Measurements from ENCODE around the gene STXBP1. TPM values are rescaled to one million over a fixed set of nuclear protein-coding genes. Genes with fewer than 3 reads are reported as not detected.

The STXBP1 gene
- total and polyA plus RNA-seq, 2 donors (not counting 1 experiment from before 2014, with no cell fraction given): 25.6 to 36.0 TPM

DNA sequence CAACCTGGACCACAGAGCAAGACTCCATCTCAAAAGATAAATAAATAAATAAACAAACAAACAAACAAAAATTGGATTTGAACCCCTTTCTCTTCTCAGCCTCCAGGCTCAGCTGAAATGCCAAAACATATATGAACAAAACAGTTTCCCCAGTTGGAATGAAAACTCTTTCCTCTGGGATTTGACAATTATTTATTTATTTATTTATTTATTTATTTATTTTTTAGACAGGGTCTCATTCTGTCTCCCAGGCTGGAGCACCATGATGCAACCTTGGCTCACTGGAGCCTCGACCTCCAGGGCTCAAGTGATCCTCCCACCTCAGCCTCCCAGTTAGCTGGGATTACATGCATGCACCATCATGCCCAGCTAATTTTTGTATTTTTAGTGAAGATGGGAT, 6.0 kb upstream of the STXBP1 start:
- no peak overlapping the region for H3K9ac ChIP-seq (ENCODE audit: insufficient read depth, low read length)
- no peak for TF ChIP-seq EZH2 (IDR thresholded peaks at IDR 0.05; ENCODE audit: low read length, missing control alignments)
- TF ChIP-seq, protein P1, sequence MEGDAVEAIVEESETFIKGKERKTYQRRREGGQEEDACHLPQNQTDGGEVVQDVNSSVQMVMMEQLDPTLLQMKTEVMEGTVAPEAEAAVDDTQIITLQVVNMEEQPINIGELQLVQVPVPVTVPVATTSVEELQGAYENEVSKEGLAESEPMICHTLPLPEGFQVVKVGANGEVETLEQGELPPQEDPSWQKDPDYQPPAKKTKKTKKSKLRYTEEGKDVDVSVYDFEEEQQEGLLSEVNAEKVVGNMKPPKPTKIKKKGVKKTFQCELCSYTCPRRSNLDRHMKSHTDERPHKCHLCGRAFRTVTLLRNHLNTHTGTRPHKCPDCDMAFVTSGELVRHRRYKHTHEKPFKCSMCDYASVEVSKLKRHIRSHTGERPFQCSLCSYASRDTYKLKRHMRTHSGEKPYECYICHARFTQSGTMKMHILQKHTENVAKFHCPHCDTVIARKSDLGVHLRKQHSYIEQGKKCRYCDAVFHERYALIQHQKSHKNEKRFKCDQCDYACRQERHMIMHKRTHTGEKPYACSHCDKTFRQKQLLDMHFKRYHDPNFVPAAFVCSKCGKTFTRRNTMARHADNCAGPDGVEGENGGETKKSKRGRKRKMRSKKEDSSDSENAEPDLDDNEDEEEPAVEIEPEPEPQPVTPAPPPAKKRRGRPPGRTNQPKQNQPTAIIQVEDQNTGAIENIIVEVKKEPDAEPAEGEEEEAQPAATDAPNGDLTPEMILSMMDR (conservative IDR thresholded peaks at IDR 0.05 in 1 of 2, IDR thresholded peaks at IDR 0.05 in 1 of 2; ENCODE audit: low read depth in 1 of 2, low read length in 2 of 2): no peak
- DNase-seq (ENCODE audit: low read depth in 2 of 2): no peak
- H3K27ac ChIP-seq (ENCODE audit: insufficient read depth, low read length): no peak overlapping the region
- H3K79me2 ChIP-seq (ENCODE audit: control insufficient read depth, insufficient read depth, low read length): no peaks in the 10 kb centered on the region
- H3K36me3 ChIP-seq (ENCODE audit: control insufficient read depth, insufficient read depth, low read length): no peaks in the 10 kb centered on the region
- H3K9me3 ChIP-seq (ENCODE audit: control insufficient read depth, insufficient read depth, low read depth, low read length): no peaks in the 10 kb centered on the region
- no peaks in the 10 kb centered on the region for H3K27me3 ChIP-seq (ENCODE audit: control insufficient read depth, insufficient read depth, low read length)
- H3K4me2 ChIP-seq (ENCODE audit: extremely low read depth, insufficient read depth, low read length): no peak overlapping the region
- H2AFZ ChIP-seq (ENCODE audit: low read length): no peak overlapping the region
- no peaks in the 10 kb centered on the region for H4K20me1 ChIP-seq (ENCODE audit: control insufficient read depth, extremely low read depth, insufficient read depth, low read length)
- no peak overlapping the region for H3K4me3 ChIP-seq (replicated peaks in 1 of 4; ENCODE audit: control extremely low read depth in 1 of 4, insufficient read depth in 1 of 4, low read depth in 3 of 4, low read length in 4 of 4)
- peaks cover 7% of the 10 kb centered on the region for H3K4me1 ChIP-seq (ENCODE audit: control insufficient read depth, extremely low read depth, insufficient read depth, low read length)

DNA sequence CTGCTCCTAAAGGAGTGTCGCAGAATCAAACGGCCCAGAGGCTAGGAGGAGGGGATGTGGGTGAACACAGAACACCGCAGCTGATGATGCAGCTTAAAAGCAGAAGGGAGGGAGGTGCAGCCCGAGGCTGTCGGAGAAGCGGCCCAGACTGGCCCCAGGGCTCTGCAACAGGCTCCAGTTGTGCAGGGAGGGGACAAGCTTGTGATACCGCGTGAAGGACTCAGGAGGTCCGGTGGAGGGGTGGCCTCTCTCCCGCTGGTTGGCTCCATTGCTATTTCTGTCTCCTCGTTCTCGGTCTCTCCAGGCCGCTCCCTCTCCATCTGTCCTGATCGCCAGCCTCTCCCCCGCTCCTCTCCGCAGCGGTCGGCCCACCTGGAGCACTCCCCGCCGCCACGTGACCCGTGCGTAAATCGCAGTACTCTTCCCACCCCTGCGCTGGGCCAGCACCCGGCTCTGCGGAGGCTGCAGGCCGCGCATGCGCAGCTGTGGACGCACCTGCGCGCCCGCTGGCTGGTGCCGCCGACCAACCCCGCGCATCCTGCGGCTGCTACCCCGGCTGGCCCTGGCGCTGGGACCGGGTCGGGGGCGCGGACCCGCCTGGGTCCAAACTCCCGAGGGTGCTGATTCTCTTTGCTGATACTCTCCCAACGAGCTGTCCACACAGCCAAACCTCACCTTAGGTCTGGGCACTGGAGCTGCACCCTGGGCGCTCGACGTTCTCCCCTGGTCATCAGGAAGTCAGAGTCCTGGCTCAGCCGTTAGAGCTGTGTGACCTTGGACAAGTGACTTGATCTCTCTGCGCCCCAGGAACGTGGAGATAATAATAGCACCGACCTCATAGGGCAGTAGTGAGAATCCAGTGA, 3.7 kb upstream of the STXBP1 start:
- Histone ChIP-seq H3K36me3 (ENCODE audit: control insufficient read depth, insufficient read depth, low read length) (no peaks in the 10 kb centered on the region), H3K27me3 (ENCODE audit: control insufficient read depth, insufficient read depth, low read length) (no peaks in the 10 kb centered on the region), H4K20me1 (ENCODE audit: control insufficient read depth, extremely low read depth, insufficient read depth, low read length) (no peaks in the 10 kb centered on the region), H3K79me2 (ENCODE audit: control insufficient read depth, insufficient read depth, low read length) (peaks cover 2% of the 10 kb centered on the region), H3K9ac (ENCODE audit: insufficient read depth, low read length) (no peak overlapping the region), H3K4me1 (ENCODE audit: control insufficient read depth, extremely low read depth, insufficient read depth, low read length) (peaks cover 9% of the 10 kb centered on the region), H3K9me3 (ENCODE audit: control insufficient read depth, insufficient read depth, low read depth, low read length) (no peaks in the 10 kb centered on the region), H3K4me2 (ENCODE audit: extremely low read depth, insufficient read depth, low read length) (peak overlapping the region; percentile 30), H3K4me3 (replicated peaks in 1 of 4; ENCODE audit: control extremely low read depth in 1 of 4, insufficient read depth in 1 of 4, low read depth in 3 of 4, low read length in 4 of 4) (peak overlapping the region in 2 of 4 experiments; percentile 27 to 47), H2AFZ (ENCODE audit: low read length) (no peak overlapping the region), H3K27ac (ENCODE audit: insufficient read depth, low read length) (no peak overlapping the region)
- DNase-seq (ENCODE audit: low read depth in 2 of 2): peak; percentile 33 to 48
- TF ChIP-seq EZH2 (IDR thresholded peaks at IDR 0.05; ENCODE audit: low read length, missing control alignments): no peak
- TF ChIP-seq, protein P1 (conservative IDR thresholded peaks at IDR 0.05 in 1 of 2, IDR thresholded peaks at IDR 0.05 in 1 of 2; ENCODE audit: low read depth in 1 of 2, low read length in 2 of 2): no peak

DNA sequence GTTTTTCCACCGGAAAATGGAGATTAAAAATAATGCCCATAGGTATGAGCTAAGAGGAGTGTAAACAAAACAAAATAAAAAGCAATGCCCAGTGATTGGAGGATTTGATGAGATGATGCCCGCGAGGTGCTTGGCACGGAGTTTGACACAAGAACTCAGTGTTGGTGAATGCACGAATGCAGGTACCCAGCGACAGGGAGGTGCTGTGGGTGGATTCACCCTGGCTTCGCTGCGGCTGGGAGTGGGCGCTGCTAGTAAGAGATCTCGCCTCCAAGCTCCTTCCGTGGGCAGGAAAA, 526 bp upstream of the STXBP1 start:
- Histone ChIP-seq H3K36me3 (ENCODE audit: control insufficient read depth, insufficient read depth, low read length) (no peaks in the 10 kb centered on the region), H3K9me3 (ENCODE audit: control insufficient read depth, insufficient read depth, low read depth, low read length) (no peaks in the 10 kb centered on the region), H3K27me3 (ENCODE audit: control insufficient read depth, insufficient read depth, low read length) (no peaks in the 10 kb centered on the region), H3K4me3 (replicated peaks in 1 of 4; ENCODE audit: control extremely low read depth in 1 of 4, insufficient read depth in 1 of 4, low read depth in 3 of 4, low read length in 4 of 4) (peak overlapping the region; percentile 47 to 66 (median 63)), H3K4me1 (ENCODE audit: control insufficient read depth, extremely low read depth, insufficient read depth, low read length) (peaks cover 9% of the 10 kb centered on the region), H3K79me2 (ENCODE audit: control insufficient read depth, insufficient read depth, low read length) (peaks cover 9% of the 10 kb centered on the region), H2AFZ (ENCODE audit: low read length) (peak overlapping the region; percentile 79), H3K27ac (ENCODE audit: insufficient read depth, low read length) (peak overlapping the region; percentile 67), H3K9ac (ENCODE audit: insufficient read depth, low read length) (peak overlapping the region; percentile 62), H4K20me1 (ENCODE audit: control insufficient read depth, extremely low read depth, insufficient read depth, low read length) (no peaks in the 10 kb centered on the region), H3K4me2 (ENCODE audit: extremely low read depth, insufficient read depth, low read length) (peak overlapping the region; percentile 89)
- no peak for DNase-seq (ENCODE audit: low read depth in 2 of 2)
- TF ChIP-seq, protein P1 (conservative IDR thresholded peaks at IDR 0.05 in 1 of 2, IDR thresholded peaks at IDR 0.05 in 1 of 2; ENCODE audit: low read depth in 1 of 2, low read length in 2 of 2): no peak
- TF ChIP-seq EZH2 (IDR thresholded peaks at IDR 0.05; ENCODE audit: low read length, missing control alignments): no peak

Measured in fibroblast of lung (primary cell).